GM12892 (cell line): Measurements from ENCODE around the gene RRM2.
A peak's percentile ranks its signal among the peaks of the same experiment; 100 is the strongest.
"Not testable (repeated sequence)": the region's sequence is repeated elsewhere in the genome, so short reads cannot be mapped to it uniquely, and the experiment has no call there.

Source experiments
- DNase-seq: peaks from one replicate; pipeline ENCODE4 v3.0.0; 2011; ENCODE audit not compliant: insufficient read length
- FAIRE-seq: peaks from 2 replicates; lab custom pipeline; 2011; peaks lifted over from hg19 to GRCh38; lab: Jason Lieb, UNC
- POLR2A ChIP-seq: IDR thresholded peaks from 2 replicates; pipeline ENCODE4 v1.6.1; 2011; ENCODE audit warnings: low read depth, low read length, control low read depth
- POLR2AphosphoS5 ChIP-seq: IDR thresholded peaks from 2 replicates; pipeline ENCODE4 v1.6.1; 2011; ENCODE audit warnings: low read depth, low read length, control low read depth
- TAF1 ChIP-seq: IDR thresholded peaks from 2 replicates; pipeline ENCODE4 v1.6.1; 2011; ENCODE audit warnings: low read depth, mild to moderate bottlenecking, control low read depth, low read length, borderline replicate concordance

The RRM2 gene

GRCh38 chr2:10094271-10094814 lies 28.2 kb upstream of the RRM2 start:
- no peak for FAIRE-seq
- TF ChIP-seq TAF1 (no peak), POLR2A (no peak), POLR2AphosphoS5 (no peak)
- no peak for DNase-seq

- FAIRE-seq (no peak), DNase-seq (no peak)
- no peak for TF ChIP-seq POLR2AphosphoS5
- TF ChIP-seq POLR2A, result no peak
- no peak for TF ChIP-seq TAF1
These were observed 27.4 kb upstream of the RRM2 start for GRCh38 chr2:10095175-10095574.

- DNase-seq, result no peak
- no peak for FAIRE-seq
- TF ChIP-seq POLR2AphosphoS5 (no peak), POLR2A (no peak), TAF1 (no peak)
These were observed 25.9 kb upstream of the RRM2 start for GRCh38 chr2:10096641-10097040.

DNA sequence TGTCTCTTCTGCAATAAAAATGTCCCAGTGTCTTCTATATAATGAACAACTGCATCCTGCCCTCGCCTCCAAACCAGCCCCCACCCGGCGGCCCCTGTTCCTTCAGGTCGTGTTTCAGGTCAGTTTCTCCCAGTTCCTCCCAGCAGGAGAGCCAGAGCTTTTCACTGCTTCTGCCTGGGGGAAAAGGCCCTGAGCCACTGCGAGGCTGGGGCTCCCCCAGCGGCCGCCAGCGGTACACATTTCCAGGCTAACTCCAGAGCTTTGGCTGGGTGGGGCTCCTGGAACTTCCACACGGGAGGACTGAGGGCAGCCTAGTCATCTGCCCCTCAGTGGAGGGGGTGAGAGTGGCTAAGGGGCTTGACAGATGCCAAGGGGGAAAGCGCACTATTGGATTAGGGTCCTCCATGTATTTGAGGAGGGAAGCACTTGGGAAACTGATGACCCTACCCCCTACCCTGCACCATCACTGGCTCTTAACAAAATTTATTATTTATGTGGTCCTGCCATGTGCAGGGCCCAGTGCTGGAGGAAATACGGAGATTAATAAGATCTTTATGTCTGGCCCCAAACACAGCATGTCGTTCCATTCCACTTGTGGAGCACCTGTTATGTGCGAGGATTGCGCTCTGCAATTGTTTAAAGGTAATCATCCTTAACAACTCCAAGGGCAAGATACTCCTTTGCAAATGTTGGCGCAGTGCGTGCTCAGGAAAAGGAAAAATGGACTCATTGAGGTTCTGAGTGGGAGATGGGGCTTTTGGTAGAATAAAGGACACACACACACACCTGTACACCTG lies 25.0 kb upstream of the RRM2 start:
- FAIRE-seq (peak; percentile 27), DNase-seq (no peak)
- no peak for TF ChIP-seq TAF1
- TF ChIP-seq POLR2A, result no peak
- no peak for TF ChIP-seq POLR2AphosphoS5

GRCh38 chr2:10101491-10101890 lies 21.0 kb upstream of the RRM2 start:
- DNase-seq, result no peak
- peak; percentile 44 for FAIRE-seq
- TF ChIP-seq POLR2A (no peak), TAF1 (no peak), POLR2AphosphoS5 (no peak)

GRCh38 chr2:10103179-10103578 lies 19.4 kb upstream of the RRM2 start:
- FAIRE-seq, result no peak
- no peak for DNase-seq
- TF ChIP-seq TAF1, result no peak
- TF ChIP-seq POLR2AphosphoS5, result no peak
- no peak for TF ChIP-seq POLR2A

- DNase-seq, FAIRE-seq: not testable (repeated sequence)
These were observed 17.6 kb upstream of the RRM2 start for GRCh38 chr2:10104906-10105305.

DNA sequence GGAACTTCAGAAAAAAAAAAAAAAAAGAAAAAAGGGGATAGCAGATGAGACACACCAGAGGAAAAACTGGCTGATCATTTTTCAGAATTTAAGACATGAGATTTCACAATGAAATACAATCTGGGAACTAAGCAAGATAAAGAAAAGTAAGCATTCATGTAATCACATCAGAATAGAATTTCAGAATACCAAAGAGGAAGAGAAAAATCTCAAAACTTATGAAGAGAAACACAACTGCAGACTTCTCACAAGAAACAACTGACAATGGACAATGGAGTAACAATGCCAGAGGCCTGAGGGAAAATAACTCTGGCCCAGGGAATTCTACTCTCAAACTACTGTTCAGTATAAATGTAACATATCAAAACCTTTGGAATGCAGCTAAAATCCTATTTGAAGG lies 13.2 kb upstream of the RRM2 start:
- TF ChIP-seq POLR2A (no peak), TAF1 (no peak), POLR2AphosphoS5 (no peak)
- DNase-seq, result no peak
- FAIRE-seq, result no peak

DNA sequence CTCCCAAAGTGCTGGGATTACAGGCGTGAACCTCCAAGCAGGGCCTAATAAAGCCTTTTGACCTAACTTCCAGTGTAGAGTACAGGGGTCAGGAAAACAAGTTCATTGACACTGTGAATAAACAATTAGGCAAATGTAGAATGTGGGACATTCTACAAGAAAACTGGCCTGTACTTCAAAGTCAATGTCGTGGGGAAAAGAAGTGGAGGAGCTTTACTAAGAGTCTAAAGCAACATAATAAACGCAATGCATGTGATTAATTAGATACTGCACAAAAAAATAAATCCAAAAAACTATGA lies 3.6 kb upstream of the RRM2 start:
- FAIRE-seq (no peak), DNase-seq (no peak)
- TF ChIP-seq TAF1, result no peak
- no peak for TF ChIP-seq POLR2A
- TF ChIP-seq POLR2AphosphoS5, result no peak

GRCh38 chr2:10119601-10120157 lies 2.9 kb upstream of the RRM2 start:
- FAIRE-seq (no peak), DNase-seq (no peak)
- no peak for TF ChIP-seq POLR2A
- TF ChIP-seq POLR2AphosphoS5, result no peak
- TF ChIP-seq TAF1, result no peak

DNA sequence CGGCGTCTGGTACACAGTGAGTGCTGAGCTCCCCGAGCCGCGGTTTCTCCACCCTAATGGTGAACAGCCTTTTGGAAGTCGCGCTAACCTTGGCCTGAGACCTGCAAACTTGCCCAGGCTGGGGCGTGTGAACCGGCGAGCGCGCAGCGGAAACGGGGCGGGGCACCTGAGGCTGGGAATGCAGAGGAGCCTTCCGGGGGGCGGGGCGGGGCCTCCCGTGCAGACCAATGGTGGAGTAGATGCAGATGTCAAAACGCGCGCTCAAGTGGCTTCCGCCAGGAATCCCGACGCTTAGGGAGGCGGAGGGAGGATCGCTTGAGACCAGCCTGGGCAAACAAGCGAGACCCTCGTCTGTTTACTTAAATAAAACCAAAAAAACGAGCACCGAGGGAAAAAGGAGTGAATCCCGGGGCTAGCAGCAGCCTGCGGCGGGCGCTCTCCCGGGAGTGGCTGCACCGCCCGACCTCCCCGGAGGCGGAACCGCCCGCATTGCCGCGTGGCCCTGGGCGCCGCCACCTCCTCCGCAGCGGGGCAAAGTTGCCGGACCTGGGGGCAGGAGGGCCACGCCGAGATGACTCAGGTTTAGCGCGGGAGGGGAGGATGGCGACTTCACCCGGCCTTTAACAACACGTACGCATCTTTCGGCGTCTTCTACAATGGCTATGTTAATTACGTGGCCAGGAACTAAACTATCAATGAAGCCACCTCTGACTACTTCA lies 2.2 kb upstream of the RRM2 start:
- FAIRE-seq (peak; percentile 80), DNase-seq (peak; percentile 90)
- TF ChIP-seq POLR2A (peak; percentile 93), POLR2AphosphoS5 (peak; percentile 88), TAF1 (no peak)
